Hepatocyte (in vitro differentiated cells): ENCODE results near the gene SCAF1.

Experiments used
- EZH2 ChIP-seq: fragments of 200-600 bp; sonication (generic); IDR thresholded peaks from 2 replicates; pipeline ENCODE4 v1.6.1; 2016; ENCODE audit warnings: antibody characterized with exemption, mild to moderate bottlenecking, borderline replicate concordance
- EZH2phosphoT487 ChIP-seq: fragments of 200-600 bp; sonication (generic); IDR thresholded peaks from one replicate; pipeline ENCODE4 v1.6.1; 2018; ENCODE audit warnings: antibody characterized with exemption, mild to moderate bottlenecking, low read depth, moderate library complexity; ENCODE audit not compliant: unreplicated experiment, severe bottlenecking
- TF ChIP-seq, protein P1 (sequence below): fragments of 200-600 bp; sonication (generic); IDR thresholded peaks from 2 replicates; pipeline ENCODE4 v1.5.1; 2016; ENCODE audit warnings: antibody characterized with exemption, mild to moderate bottlenecking; ENCODE audit not compliant: poor library complexity

DNA sequence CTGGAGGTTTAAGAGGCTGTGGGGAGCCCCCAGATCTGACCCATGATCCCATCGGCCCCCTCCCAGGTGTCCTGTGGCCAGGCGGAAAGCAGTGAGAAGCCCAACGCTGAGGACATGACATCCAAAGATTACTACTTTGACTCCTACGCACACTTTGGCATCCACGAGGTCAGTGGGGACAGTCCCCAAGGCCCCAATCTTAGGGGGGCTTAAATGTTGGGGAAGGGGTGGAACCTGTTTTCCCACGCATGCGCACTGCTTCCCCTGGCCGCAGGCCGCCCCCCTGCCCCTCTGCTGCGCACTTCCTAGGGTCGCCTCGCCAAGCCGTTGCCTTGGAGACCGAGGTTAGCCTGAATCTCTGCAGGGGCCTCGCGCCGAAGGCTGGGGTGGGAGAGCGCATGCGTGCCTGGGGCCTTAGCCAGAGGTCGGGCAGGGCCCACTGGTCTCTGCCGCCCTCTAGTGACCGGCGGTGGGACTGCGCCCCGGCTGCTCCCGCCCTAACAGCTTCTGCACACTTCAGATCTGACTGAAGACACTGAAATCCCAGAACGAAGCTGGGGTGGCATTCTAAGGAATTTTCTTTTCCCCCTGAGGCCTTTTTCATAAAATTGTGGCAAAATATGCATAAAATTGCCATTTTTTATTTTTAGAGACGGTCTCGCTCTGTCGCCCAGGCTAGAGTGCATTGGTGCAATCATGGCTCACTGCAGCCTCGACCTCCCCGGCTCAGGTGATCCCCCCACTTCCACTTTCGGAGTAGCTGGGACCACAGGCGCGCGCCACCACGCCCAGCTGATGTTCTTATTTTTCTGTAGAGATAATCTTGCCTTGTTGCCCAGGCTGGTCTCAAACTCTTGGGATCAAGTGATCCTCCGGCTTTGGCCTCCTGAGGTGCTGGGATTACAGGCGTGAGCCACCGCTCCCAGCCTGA, 38.7 kb downstream of the SCAF1 start:
- TF ChIP-seq, protein P1, sequence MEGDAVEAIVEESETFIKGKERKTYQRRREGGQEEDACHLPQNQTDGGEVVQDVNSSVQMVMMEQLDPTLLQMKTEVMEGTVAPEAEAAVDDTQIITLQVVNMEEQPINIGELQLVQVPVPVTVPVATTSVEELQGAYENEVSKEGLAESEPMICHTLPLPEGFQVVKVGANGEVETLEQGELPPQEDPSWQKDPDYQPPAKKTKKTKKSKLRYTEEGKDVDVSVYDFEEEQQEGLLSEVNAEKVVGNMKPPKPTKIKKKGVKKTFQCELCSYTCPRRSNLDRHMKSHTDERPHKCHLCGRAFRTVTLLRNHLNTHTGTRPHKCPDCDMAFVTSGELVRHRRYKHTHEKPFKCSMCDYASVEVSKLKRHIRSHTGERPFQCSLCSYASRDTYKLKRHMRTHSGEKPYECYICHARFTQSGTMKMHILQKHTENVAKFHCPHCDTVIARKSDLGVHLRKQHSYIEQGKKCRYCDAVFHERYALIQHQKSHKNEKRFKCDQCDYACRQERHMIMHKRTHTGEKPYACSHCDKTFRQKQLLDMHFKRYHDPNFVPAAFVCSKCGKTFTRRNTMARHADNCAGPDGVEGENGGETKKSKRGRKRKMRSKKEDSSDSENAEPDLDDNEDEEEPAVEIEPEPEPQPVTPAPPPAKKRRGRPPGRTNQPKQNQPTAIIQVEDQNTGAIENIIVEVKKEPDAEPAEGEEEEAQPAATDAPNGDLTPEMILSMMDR, result peak; percentile 99
- TF ChIP-seq EZH2 (no peak), EZH2phosphoT487 (no peak)
